Endothelial cell of umbilical vein (primary cell): ENCODE measurements around the gene FOXE1. TPM values are rescaled to one million over a fixed set of nuclear protein-coding genes. Genes with fewer than 3 reads are reported as not detected.

Source experiments
- BruUV-seq: library from RNA; stranded (reverse); fragments of 400-500 nt; replicated peaks from 2 replicates; lab custom pipeline; 2021; lab: Mats Ljungman, UMichigan
- CTCF ChIA-PET: fragments of 300-600, 350-600 bp; sonication (Branson Sonifier 250); formaldehyde crosslinking; loops from one replicate; lab custom pipeline; 2021; ENCODE audit warnings: antibody characterized with exemption, inconsistent platforms; lab: Charles Lee
- POLR2A ChIA-PET: fragments of 300-600, 350-600 bp; sonication (Branson Sonifier 250); formaldehyde crosslinking; loops from one replicate; lab custom pipeline; 2021; ENCODE audit warnings: antibody characterized with exemption, inconsistent platforms; lab: Charles Lee
- DNase-seq: peaks from one replicate; pipeline ENCODE4 v3.0.0-alpha.2; 2011; ENCODE audit warnings: low read depth, low spot score
- FAIRE-seq: peaks from 2 replicates; lab custom pipeline; 2011; peaks lifted over from hg19 to GRCh38; lab: Jason Lieb, UNC
- H2AFZ ChIP-seq: 2 replicates; pipeline ENCODE4 v1.6.0; 2012; ENCODE audit warnings: low read depth, low read length, control low read depth, inconsistent platforms
- H3K27ac ChIP-seq: 2 replicates; pipeline ENCODE4 v1.5.1; 2011; ENCODE audit warnings: low read depth, mild to moderate bottlenecking, control low read depth, low read length, moderate library complexity; ENCODE audit not compliant: insufficient read depth
- H3K27me3 ChIP-seq, 2 experiments: 2 replicates each; pipeline versions ENCODE4 v1.6.0 to v1.6.1; 2011; ENCODE audit warnings: low read length in 2 of 2, mixed read lengths in 1 of 2; ENCODE audit not compliant: control insufficient read depth in 2 of 2, insufficient read depth in 2 of 2
- H3K36me3 ChIP-seq, 2 experiments: 2 replicates in 1 of 2; 3 replicates in 1 of 2; pipeline ENCODE4 v1.5.1; 2011; ENCODE audit warnings: low read length in 2 of 2, mild to moderate bottlenecking in 1 of 2, moderate library complexity in 1 of 2; ENCODE audit not compliant: control insufficient read depth in 2 of 2, insufficient read depth in 2 of 2; ENCODE audit errors: extremely low read depth in 1 of 2
- H3K4me1 ChIP-seq: 3 replicates; pipeline ENCODE4 v1.5.1; 2011; ENCODE audit warnings: mild to moderate bottlenecking, low read length; ENCODE audit not compliant: control insufficient read depth, insufficient read depth; ENCODE audit errors: extremely low read depth
- H3K4me2 ChIP-seq: 2 replicates; pipeline ENCODE4 v1.6.1; 2011; ENCODE audit warnings: low read length, control low read depth, mixed read lengths; ENCODE audit not compliant: insufficient read depth
- H3K4me3 ChIP-seq, 3 experiments: fragments of 200-600 bp in 1 of 3; sonication (generic), shearing (Covaris generic) in 1 of 3; replicated peaks in 1 of 3; 2 replicates each; pipeline ENCODE4 v1.5.1; 2011 to 2016; ENCODE audit warnings: control low read depth in 3 of 3, low read length in 3 of 3, mild to moderate bottlenecking in 2 of 3, inconsistent platforms in 1 of 3, low read depth in 1 of 3, moderate library complexity in 1 of 3; ENCODE audit not compliant: insufficient read depth in 1 of 3
- H3K79me2 ChIP-seq: 2 replicates; pipeline ENCODE4 v1.6.0; 2012; ENCODE audit warnings: low read length, inconsistent platforms; ENCODE audit not compliant: control insufficient read depth, insufficient read depth
- H3K9ac ChIP-seq: replicated peaks from 2 replicates; pipeline ENCODE3; 2011; ENCODE audit warnings: low read length, control low read depth; ENCODE audit not compliant: insufficient read depth; ENCODE audit errors: extremely low read depth
- H3K9me1 ChIP-seq: replicated peaks from 3 replicates; pipeline ENCODE4 v1.6.0; 2011; ENCODE audit warnings: mild to moderate bottlenecking, low read length; ENCODE audit not compliant: control insufficient read depth, insufficient read depth; ENCODE audit errors: extremely low read depth
- H3K9me3 ChIP-seq: replicated peaks from 2 replicates; pipeline ENCODE4 v1.5.1; 2012; ENCODE audit warnings: low read length, inconsistent platforms; ENCODE audit not compliant: control insufficient read depth, insufficient read depth
- H4K20me1 ChIP-seq: replicated peaks from 2 replicates; pipeline ENCODE3; 2011; ENCODE audit warnings: mild to moderate bottlenecking, low read length; ENCODE audit not compliant: control insufficient read depth, insufficient read depth; ENCODE audit errors: extremely low read depth
- CTCF ChIP-seq, 2 donors: IDR thresholded peaks; 1 replicate in 1 of 2; 2 replicates in 1 of 2; pipeline ENCODE4 v1.5.1; 2011; ENCODE audit warnings: low read length in 2 of 2, mild to moderate bottlenecking in 2 of 2, moderate library complexity in 2 of 2, control low read depth in 1 of 2, inconsistent platforms in 1 of 2, low read depth in 1 of 2; ENCODE audit not compliant: insufficient read depth in 1 of 2; ENCODE audit errors: extremely low read depth in 1 of 2
- EZH2 ChIP-seq: IDR thresholded peaks from 2 replicates; pipeline ENCODE4 v1.6.1; 2012; ENCODE audit warnings: borderline replicate concordance, low read depth, mild to moderate bottlenecking, moderate library complexity, low read length, inconsistent platforms; ENCODE audit not compliant: severe bottlenecking
- FOS ChIP-seq: IDR thresholded peaks from 2 replicates; pipeline ENCODE4 v1.6.1; 2011; ENCODE audit warnings: mild to moderate bottlenecking, low read length, moderate library complexity, borderline replicate concordance; ENCODE audit not compliant: insufficient read depth
- GATA2 ChIP-seq: IDR thresholded peaks from 2 replicates; pipeline ENCODE4 v1.7.0; 2011; ENCODE audit warnings: low read depth, mild to moderate bottlenecking, moderate library complexity, mixed read lengths, low read length; ENCODE audit not compliant: insufficient read length, insufficient read depth
- JUN ChIP-seq: IDR thresholded peaks from 2 replicates; pipeline ENCODE4 v1.6.1; 2011; ENCODE audit warnings: borderline replicate concordance, low read depth; ENCODE audit not compliant: insufficient read length, insufficient read depth
- MAX ChIP-seq: IDR thresholded peaks from 2 replicates; pipeline ENCODE4 v1.6.1; 2011; ENCODE audit not compliant: insufficient read depth, insufficient read length
- MYC ChIP-seq: IDR thresholded peaks from one replicate; pipeline ENCODE4 v1.6.1; 2011; ENCODE audit warnings: mild to moderate bottlenecking, low read depth, low read length
- POLR2A ChIP-seq: IDR thresholded peaks from 2 replicates; pipeline ENCODE4 v1.6.1; 2012; ENCODE audit warnings: low read depth, mild to moderate bottlenecking, control low read depth, low read length
- POLR2AphosphoS5 ChIP-seq: IDR thresholded peaks from 2 replicates; pipeline ENCODE4 v1.6.1; 2012; ENCODE audit warnings: low read depth, mild to moderate bottlenecking, control low read depth, low read length, moderate library complexity; ENCODE audit not compliant: insufficient read depth
- dilution Hi-C: fragments of 300-500 bp; cut with MboI; formaldehyde crosslinking; loops from one replicate; pipeline ENCODE4 v1.15.0; 2019; ENCODE audit warnings: low sequenced_read_pairs; ENCODE audit not compliant: extremely low pct_ligation_motif_present
- intact Hi-C: fragments of 100-400 bp; cut with micrococcal nuclease; formaldehyde crosslinking; loops from one replicate; pipeline ENCODE4 v1.10.0; 2022
- polyA plus RNA-seq, 4 experiments: library from polyadenylated mRNA; depleted of rRNA in 3 of 4; stranded (reverse) in 3 of 4; unstranded in 1 of 4; fragments of >200 nt; gene quantifications; 2 replicates each; pipeline versions ENCODE4 v1.2.1 to v1.2.3, GENCODE V29; 2011 to 2012; ENCODE audit warnings: missing spikeins in 1 of 4
- total RNA-seq: library from RNA; stranded (reverse); gene quantifications from 2 replicates; pipeline ENCODE4 v1.2.3, GENCODE V29; 2021

FOXE1 gene
- total and polyA plus RNA-seq, 2 donors (not counting 3 experiments of a cell fraction or from before 2014, with no cell fraction given): not detected

GRCh38 chr9:97905228-97905627 is 52.2 kb downstream of the FOXE1 start:
- no TSS peak for BruUV-seq
- intact Hi-C loops: no loop called here
- no peaks in the 10 kb centered on the region for H3K9me3 ChIP-seq
- dilution Hi-C loops: no loop called here
- H4K20me1 ChIP-seq: no peaks in the 10 kb centered on the region
- no peaks in the 10 kb centered on the region for H3K9me1 ChIP-seq
- H3K27ac ChIP-seq: no peak overlapping the region
- DNase-seq (no peak), FAIRE-seq (no peak)
- ChIA-PET POLR2A (no interaction called here), CTCF (interaction anchor here (0.6 to 3.3 kb wide), 4 partner anchors 7 to 17 kb away, joined by 3 to 24 read pairs (median 4); partner anchors contain the start of gene TRMO)
- H3K79me2 ChIP-seq: no peaks in the 10 kb centered on the region
- no peak overlapping the region for H3K9ac ChIP-seq
- peaks cover 0 to 3% of the 10 kb centered on the region in 2 experiments for H3K36me3 ChIP-seq
- no peak overlapping the region for H3K4me2 ChIP-seq
- TF ChIP-seq MYC: no peak
- TF ChIP-seq CTCF (IDR thresholded peaks at IDR 0.05; ENCODE audit: extremely low read depth in 1 of 2, insufficient read depth in 1 of 2, low read depth in 1 of 2, low read length in 2 of 2): no peak
- no peak for TF ChIP-seq FOS
- TF ChIP-seq MAX: no peak
- TF ChIP-seq GATA2: no peak
- no peak for TF ChIP-seq POLR2A
- no peak for TF ChIP-seq JUN
- no peak for TF ChIP-seq POLR2AphosphoS5
- TF ChIP-seq EZH2: no peak
- H3K4me3 ChIP-seq: no peak overlapping the region
- H3K4me1 ChIP-seq: peaks cover 7% of the 10 kb centered on the region
- no peaks in the 10 kb centered on the region for H3K27me3 ChIP-seq
- no peak overlapping the region for H2AFZ ChIP-seq

Other genes starting within 250 kb of the FOXE1 start
- 15.1 and 15.9 TPM in 2 replicates for gene TSTD2, start 219.9 kb upstream of the FOXE1 start, total RNA-seq
- 13.5 and 13.7 TPM in 2 replicates for gene TSTD2, start 219.9 kb upstream of the FOXE1 start, polyA plus RNA-seq
- 42.8 and 45.3 TPM in 2 replicates for gene NCBP1, start 219.4 kb upstream of the FOXE1 start, total RNA-seq
- 8.8 and 10.9 TPM in 2 replicates for gene NCBP1, start 219.4 kb upstream of the FOXE1 start, polyA plus RNA-seq
- 18.5 and 21.1 TPM in 2 replicates for gene XPA, start 155.9 kb upstream of the FOXE1 start, total RNA-seq
- 2.2 and 3.6 TPM in 2 replicates for gene XPA, start 155.9 kb upstream of the FOXE1 start, polyA plus RNA-seq
- gene TRMO, start 69.3 kb downstream of the FOXE1 start, total RNA-seq: 10.1 and 10.9 TPM in 2 replicates
- gene TRMO, start 69.3 kb downstream of the FOXE1 start, polyA plus RNA-seq: 10.1 and 11.9 TPM in 2 replicates
- gene HEMGN, start 84.9 kb downstream of the FOXE1 start, total RNA-seq: not detected in 2 replicates
- not detected in 2 replicates for gene HEMGN, start 84.9 kb downstream of the FOXE1 start, polyA plus RNA-seq
- gene ANP32B, start 130.1 kb downstream of the FOXE1 start, total RNA-seq: 152 and 173 TPM in 2 replicates
- gene ANP32B, start 130.1 kb downstream of the FOXE1 start, polyA plus RNA-seq: 5.9 and 13.9 TPM in 2 replicates
- 72.5 and 85.1 TPM in 2 replicates for gene NANS, start 203.5 kb downstream of the FOXE1 start, total RNA-seq
- 95.3 and 108 TPM in 2 replicates for gene NANS, start 203.5 kb downstream of the FOXE1 start, polyA plus RNA-seq